Ovary (tissue), 9 donors: ENCODE data around the gene DOLPP1. TPM values are rescaled to one million over a fixed set of nuclear protein-coding genes. Genes with fewer than 3 reads are reported as not detected.

Experiments
- DNase-seq, 5 donors: peaks; one replicate each; pipeline ENCODE4 v3.0.0-alpha.2; 2019 to 2020
- H3K27ac ChIP-seq, 2 donors: fragments of 200-600 bp; one replicate each; pipeline versions ENCODE4 v1.5.1 to v1.8.0; 2019 to 2022
- H3K27me3 ChIP-seq: fragments of 200-600 bp; one replicate; pipeline ENCODE4 v1.8.0; 2022
- H3K36me3 ChIP-seq: fragments of 200-600 bp; sonication (generic); one replicate; pipeline ENCODE4 v1.5.1; 2019
- H3K4me1 ChIP-seq: one replicate; pipeline ENCODE4 v1.8.1; 2013; ENCODE audit warnings: mild to moderate bottlenecking, moderate library complexity; ENCODE audit not compliant: insufficient read depth
- H3K4me3 ChIP-seq: fragments of 200-600 bp; sonication (generic); one replicate; pipeline ENCODE4 v1.5.1; 2017
- H3K9me3 ChIP-seq, 2 donors: fragments of 200-600 bp in 1 of 2; sonication (generic) in 1 of 2; one replicate each; pipeline versions ENCODE4 v1.5.1 to v1.8.1; 2013 to 2019; ENCODE audit warnings: mild to moderate bottlenecking in 1 of 2, moderate library complexity in 1 of 2
- CTCF ChIP-seq, 3 donors: fragments of 450-650 bp in 2 of 3; fragments of 200-600 bp in 1 of 3; IDR thresholded peaks; one replicate each; pipeline versions ENCODE4 v1.5.1 to v1.8.0; 2016 to 2022; ENCODE audit warnings: antibody characterized with exemption in 3 of 3, mild to moderate bottlenecking in 1 of 3
- EP300 ChIP-seq: sonication (generic); formaldehyde crosslinking; IDR thresholded peaks from one replicate; pipeline ENCODE4 v1.6.1; 2017; ENCODE audit warnings: antibody characterized with exemption
- POLR2A ChIP-seq: fragments of 450-650 bp; IDR thresholded peaks from one replicate; pipeline ENCODE4 v1.6.1; 2017; ENCODE audit warnings: antibody characterized with exemption, mild to moderate bottlenecking, moderate library complexity
- WGBS, 3 donors: extraction: QIAGEN DNeasy Blood & Tissue Kit in 1 of 3; methylation state at CpG; one replicate each; pipeline versions ENCODE4 v1.1.5 to v1.1.7; 2013 to 2017; 5-methylcytosine and 5-hydroxymethylcytosine counted together
- intact Hi-C, 4 donors: fragments of 100-400 bp; cut with DNase I; formaldehyde crosslinking; loops; one replicate each; pipeline versions ENCODE4 v1.11.0 to v1.15.1; 2022 to 2023
- polyA plus RNA-seq, 2 donors: library from polyadenylated mRNA; stranded (reverse); fragments of 200-250 nt in 1 of 2; fragments of 350-450 nt in 1 of 2; fragmentation: Illumina TruSeq in 1 of 2; extraction: RNeasy Lipid Tissue Mini Kit (QIAGEN cat#74804) in 1 of 2; gene quantifications; one replicate each; pipeline ENCODE4 v1.2.3, GENCODE V29; 2013 to 2014
- total RNA-seq, 7 donors: library from RNA; depleted of rRNA in 2 of 7; stranded (reverse); fragments of >200 nt in 2 of 7; fragmentation: NEBNext Ultra II Directional in 3 of 7; extraction: Animal tissue kit (Norgen Biotek cat#: 25700) in 3 of 7; gene quantifications; one replicate each; pipeline versions ENCODE4 v1.1.0 to v1.2.4, GENCODE V29; 2016 to 2023
- donor health status: DM: no; HTN: no; CAD: no; lungs with moderate emphysema.
- donor health status: DM: no; HTN: no; CAD: no.
- donor health status: Bipolar disorder and iron deficiency.
- donor health status: DM: yes; HTN: yes; CAD: no.
- donor health status: DM: no; HTN: no; CAD: no.
- donor health status: DM: yes; HTN: yes; CAD: no.

Gene DOLPP1
- total and polyA plus RNA-seq, 9 donors = 3.3 to 16.2 (median 8.6) TPM

- no peaks in the 10 kb centered on the region for H3K27me3 ChIP-seq
- TF ChIP-seq POLR2A = no peak
- TF ChIP-seq CTCF (IDR thresholded peaks at IDR 0.05) = no peak
- TF ChIP-seq EP300 = no peak
- intact Hi-C loops = no loop called here
- WGBS, 3 donors = 89 to 90% (median 89%) methylated on average over 4 of the region's 4 CpGs
- H3K9me3 ChIP-seq = no peaks in the 10 kb centered on the region
- H3K36me3 ChIP-seq = no peaks in the 10 kb centered on the region
- H3K4me3 ChIP-seq = no peak overlapping the region
- DNase-seq = no peak
- H3K4me1 ChIP-seq = no peaks in the 10 kb centered on the region
- no peak overlapping the region for H3K27ac ChIP-seq
These were observed 22.7 kb downstream of the DOLPP1 start for GRCh38 chr9:129103595-129103965.

- no peaks in the 10 kb centered on the region for H3K36me3 ChIP-seq
- no peak for TF ChIP-seq CTCF (IDR thresholded peaks at IDR 0.05)
- no peak for TF ChIP-seq POLR2A
- no peak for TF ChIP-seq EP300
- intact Hi-C loops = no loop called here
These were observed 23.1 kb downstream of the DOLPP1 start for GRCh38 chr9:129104051-129104450.

DNA sequence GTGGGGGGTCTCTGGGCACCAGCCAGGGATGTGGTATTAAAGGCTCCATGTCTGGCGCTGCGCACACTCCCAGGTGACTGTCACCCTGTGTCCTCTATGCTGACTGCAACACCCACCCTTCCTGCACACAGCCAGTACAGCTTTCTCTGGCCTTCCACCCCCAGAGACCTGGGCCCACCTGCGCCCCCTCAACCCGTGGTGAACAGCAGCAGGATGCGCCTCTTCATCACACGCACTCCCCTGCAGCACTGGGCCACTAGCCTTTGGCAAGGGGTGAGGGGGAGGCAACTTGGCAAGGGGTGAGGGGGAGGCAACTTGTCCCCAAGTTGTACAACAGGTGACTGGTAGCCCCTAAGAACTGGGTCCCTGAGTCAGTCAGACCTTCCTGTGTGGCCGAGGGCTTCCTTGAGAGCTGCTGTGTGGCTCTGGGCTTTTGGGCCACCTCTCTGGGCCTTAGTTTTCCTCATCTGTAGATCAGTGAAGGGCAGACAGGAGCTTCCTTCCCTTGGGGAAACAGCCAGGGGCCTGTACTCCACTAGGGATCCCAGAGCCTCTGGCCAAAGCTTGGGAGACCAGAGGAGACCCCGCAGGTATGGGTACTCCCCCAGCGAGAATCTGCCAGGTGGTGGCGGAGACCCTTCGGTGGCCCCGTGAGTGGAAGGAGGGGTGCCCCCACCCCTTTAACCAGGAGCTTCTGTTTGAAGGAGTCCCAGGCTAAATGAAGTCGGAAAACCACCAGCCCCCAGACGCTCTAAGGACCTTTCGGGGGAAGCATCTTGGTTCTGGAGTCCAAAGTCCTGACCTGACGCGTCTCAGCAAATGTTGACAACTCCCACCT is 25.2 kb downstream of the DOLPP1 start:
- no peaks in the 10 kb centered on the region for H3K36me3 ChIP-seq
- 82 to 90% (median 85%) methylated on average over 17 of the region's 17 CpGs for WGBS, 3 donors
- no peaks in the 10 kb centered on the region for H3K9me3 ChIP-seq
- no peak overlapping the region for H3K27ac ChIP-seq
- TF ChIP-seq CTCF (IDR thresholded peaks at IDR 0.05) (no peak), POLR2A (no peak), EP300 (no peak)
- intact Hi-C loops = no loop called here
- H3K4me3 ChIP-seq = no peak overlapping the region
- no peak for DNase-seq
- no peaks in the 10 kb centered on the region for H3K27me3 ChIP-seq
- H3K4me1 ChIP-seq = peaks cover 3% of the 10 kb centered on the region

More at GRCh38 chr9:129104051-129104450, 23.1 kb downstream of the DOLPP1 start:
- Histone ChIP-seq H3K4me1 (no peaks in the 10 kb centered on the region), H3K9me3 (no peaks in the 10 kb centered on the region), H3K27me3 (no peaks in the 10 kb centered on the region), H3K4me3 (no peak overlapping the region), H3K27ac (no peak overlapping the region)
- DNase-seq = no peak
- WGBS, 3 donors = 84 to 89% (median 88%) methylated on average over 11 of the region's 11 CpGs

DNA sequence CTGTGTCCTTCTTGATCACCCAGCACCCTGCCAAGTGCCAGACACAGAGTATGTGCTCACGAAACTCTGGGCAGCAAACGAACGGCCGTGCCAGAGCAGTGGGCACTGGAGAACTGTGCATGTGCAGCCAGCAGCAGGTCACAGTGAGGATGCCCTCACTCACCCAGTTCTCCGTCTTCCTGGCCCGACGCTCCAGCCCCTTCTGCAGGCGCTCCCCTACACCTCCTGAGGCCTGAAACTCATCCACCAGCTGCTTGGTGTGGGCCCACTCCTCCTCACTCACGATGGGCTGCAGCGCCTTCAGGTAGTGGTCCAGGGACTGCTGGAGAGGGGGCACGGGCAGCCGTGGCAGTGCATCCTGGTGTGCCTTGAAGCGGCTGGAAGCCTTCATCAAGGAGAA is 26.7 kb downstream of the DOLPP1 start:
- intact Hi-C loops = no loop called here
- Histone ChIP-seq H3K9me3 (no peaks in the 10 kb centered on the region), H3K27me3 (no peaks in the 10 kb centered on the region), H3K27ac (no peak overlapping the region), H3K36me3 (no peaks in the 10 kb centered on the region), H3K4me3 (no peak overlapping the region), H3K4me1 (peaks cover 5% of the 10 kb centered on the region)
- 86 to 92% (median 90%) methylated on average over 13 of the region's 13 CpGs for WGBS, 3 donors
- TF ChIP-seq POLR2A (no peak), CTCF (IDR thresholded peaks at IDR 0.05) (no peak), EP300 (no peak)
- DNase-seq = no peak
